HG03066 (cell line): Measurements from ENCODE around the gene AKAP14.
"Not testable (repeated sequence)": the region's sequence is repeated elsewhere in the genome, so short reads cannot be mapped to it uniquely, and the experiment has no call there.

Source experiments
- ATAC-seq: cut with Tn5 transposase; IDR thresholded peaks from one replicate; pipeline ENCODE4 v1.9.1; 2021; ENCODE audit warnings: low read depth; ENCODE audit not compliant: unreplicated experiment

The AKAP14 gene

GRCh38 chrX:119919835-119920585 lies 24.3 kb downstream of the AKAP14 start:
- no peak for ATAC-seq

DNA sequence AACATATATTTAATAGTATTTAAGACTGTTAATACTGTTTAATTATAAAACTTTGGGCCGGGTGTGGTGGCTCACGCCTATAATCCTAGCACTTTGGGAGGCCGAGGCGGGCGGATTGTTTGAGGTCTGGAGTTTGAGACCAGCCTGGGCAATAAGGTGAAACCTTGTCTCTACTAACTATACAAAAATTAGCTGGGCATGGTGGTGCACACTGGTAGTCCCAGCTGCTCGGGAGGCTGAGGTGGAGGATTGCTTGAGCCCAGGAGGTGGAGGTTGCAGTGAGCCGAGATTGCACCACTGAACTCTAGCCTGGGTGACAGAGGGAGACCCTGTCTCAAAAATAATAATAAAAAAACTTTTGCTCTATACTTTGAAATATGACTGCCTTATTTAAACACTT lies 26.7 kb downstream of the AKAP14 start:
- ATAC-seq, result not testable (repeated sequence)

DNA sequence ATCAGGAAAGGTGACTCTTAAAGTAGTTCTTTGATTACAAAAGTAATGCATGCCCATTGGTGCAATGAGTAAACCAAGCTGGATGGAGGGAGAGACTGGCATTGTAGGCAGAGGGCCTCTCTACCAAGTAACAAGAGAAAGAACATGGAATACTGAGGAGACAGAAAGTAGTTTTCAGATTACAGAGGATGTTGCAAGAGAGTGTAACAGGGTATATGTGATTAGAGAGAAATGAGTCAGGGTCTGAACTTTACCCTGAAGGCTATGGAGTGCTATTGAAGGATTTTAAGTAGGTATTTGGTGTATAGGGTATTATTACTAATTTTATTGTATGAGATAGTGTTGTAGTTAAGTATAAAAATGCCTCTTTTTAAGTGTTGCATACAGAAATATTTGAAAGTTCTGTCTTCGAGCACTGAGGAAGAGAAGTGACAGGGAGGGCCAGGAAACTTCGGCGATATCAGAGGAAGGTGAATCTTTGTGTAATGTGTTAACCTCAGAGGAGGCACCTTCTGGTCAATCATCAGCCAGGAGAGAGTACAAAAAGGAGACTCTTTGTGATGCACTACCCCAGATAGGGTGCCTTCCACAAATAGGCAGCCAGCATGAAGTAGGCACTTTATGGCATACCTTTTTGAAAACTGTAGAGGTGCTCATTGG lies 39.7 kb downstream of the AKAP14 start:
- ATAC-seq, result no peak

GRCh38 chrX:119941336-119941735 lies 45.6 kb downstream of the AKAP14 start:
- ATAC-seq, result no peak

DNA sequence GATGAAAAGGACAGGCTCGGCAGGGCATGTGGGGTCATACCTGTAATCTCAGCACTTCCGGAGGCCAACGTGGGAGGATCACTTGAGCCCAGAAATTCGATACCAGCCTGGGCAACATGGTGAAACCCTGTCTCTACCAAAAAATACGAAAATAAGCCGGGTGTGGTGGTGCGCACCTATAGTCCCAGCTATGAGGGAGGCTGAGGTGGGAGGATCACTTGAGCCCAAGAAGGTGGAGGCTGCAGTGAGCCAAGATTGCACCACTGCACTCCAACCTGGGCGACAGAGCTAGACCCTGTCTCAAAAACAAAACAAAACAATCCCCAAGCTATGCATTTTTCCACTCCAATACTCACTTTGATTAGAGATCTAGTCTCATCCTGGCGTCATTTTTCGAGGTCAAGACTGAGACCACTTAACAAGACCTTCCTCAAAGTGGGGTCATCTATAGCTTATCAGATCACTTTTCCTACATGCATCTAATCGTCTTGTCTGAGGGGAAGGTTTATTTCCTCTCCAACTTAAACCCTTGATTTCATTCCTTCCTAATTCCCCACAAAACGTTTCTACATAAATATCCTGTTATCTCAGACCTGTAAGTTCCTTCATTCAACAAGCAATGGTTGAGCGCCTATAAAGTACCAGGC lies 46.6 kb downstream of the AKAP14 start:
- ATAC-seq, result no peak

- peak; percentile 4 for ATAC-seq
These were observed 47.1 kb downstream of the AKAP14 start for GRCh38 chrX:119942831-119943184.

GRCh38 chrX:119943185-119943988 lies 47.7 kb downstream of the AKAP14 start, which contains the start of gene NKAP:
NKAP (minus strand) TSS chrX:119943751; CDS start chrX:119943605, 146 bp downstream.
- ATAC-seq, result peak; percentile 76

- no peak for ATAC-seq
These were observed 49.8 kb downstream of the AKAP14 start for GRCh38 chrX:119945481-119945880.

GRCh38 chrX:119948381-119948780 lies 52.7 kb downstream of the AKAP14 start:
- no peak for ATAC-seq

DNA sequence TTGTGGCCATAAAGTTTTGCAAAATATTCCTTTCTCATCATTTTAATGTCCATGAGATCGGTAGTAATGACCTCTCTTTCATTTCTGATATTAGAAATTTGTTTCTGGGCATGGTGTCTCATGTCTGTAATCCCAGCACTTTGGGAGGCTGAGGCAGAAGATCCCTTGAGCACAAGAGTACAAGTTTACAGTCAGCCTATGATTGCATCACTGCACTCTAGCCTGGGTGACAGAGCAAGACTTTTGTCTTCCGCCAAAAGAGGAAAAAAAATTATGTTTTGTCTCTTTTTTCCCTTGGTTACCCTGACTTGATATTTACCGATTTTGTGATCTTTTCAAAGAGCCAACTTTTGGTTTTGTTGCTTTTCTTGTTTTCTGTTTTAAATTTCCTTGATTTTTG lies 58.7 kb downstream of the AKAP14 start:
- ATAC-seq, result no peak

DNA sequence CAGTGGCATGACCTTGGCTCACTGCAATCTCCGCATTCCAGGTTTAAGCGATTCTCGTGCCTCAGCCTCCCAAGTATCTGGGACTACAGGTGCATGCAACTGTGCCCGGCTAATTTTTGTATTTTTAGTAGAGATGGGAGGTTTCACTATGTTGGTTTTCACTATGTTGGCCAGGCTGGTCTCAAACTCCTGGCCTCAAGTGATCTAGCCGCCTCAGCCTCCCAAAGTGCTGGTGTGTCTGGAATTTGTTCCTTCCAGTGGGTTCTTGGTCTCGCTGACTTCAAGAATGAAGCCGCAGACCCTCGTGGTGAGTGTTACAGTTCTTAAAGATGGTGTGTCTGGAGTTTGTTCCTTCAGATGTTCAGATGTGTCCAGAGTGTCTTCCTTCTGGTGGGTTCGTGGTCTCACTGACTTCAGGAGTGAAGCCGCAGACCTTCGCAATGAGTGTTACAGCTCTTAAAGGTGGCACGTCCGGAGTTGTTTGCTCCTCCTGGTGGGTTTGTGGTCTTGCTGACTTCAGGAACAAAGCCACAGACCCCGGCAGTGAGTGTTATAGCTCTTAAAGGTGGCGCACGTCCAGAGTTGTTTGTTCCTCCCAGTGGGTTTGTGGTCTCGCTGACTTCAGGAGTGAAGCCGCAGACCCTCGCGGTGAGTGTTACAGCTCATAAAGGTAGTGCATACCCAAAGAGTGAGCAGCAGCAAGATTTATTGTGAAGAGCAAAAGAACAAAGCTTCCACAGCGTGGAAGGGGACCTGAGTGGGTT lies 60.3 kb downstream of the AKAP14 start:
- ATAC-seq, result not testable (repeated sequence)

- no peak for ATAC-seq
These were observed 64.9 kb downstream of the AKAP14 start for GRCh38 chrX:119960625-119961024.

GRCh38 chrX:119966837-119967236 lies 71.1 kb downstream of the AKAP14 start:
- not testable (repeated sequence) for ATAC-seq
